H9 (cell line): ENCODE measurements around the gene UPK3B. TPM values are rescaled to one million over a fixed set of nuclear protein-coding genes. Genes with fewer than 3 reads are reported as not detected.
"Not testable (repeated sequence)": the region's sequence is repeated elsewhere in the genome, so short reads cannot be mapped to it uniquely, and the experiment has no call there.

Experiments used
- DNase-seq: peaks from one replicate; pipeline ENCODE4 v3.0.0-alpha.2; 2017
- H2AFZ ChIP-seq: one replicate; pipeline ENCODE4 v1.6.1; 2013; ENCODE audit warnings: mild to moderate bottlenecking, low read length, control low read depth, moderate library complexity
- H2AK5ac ChIP-seq: 2 replicates; pipeline ENCODE4 v1.6.1; 2013; ENCODE audit warnings: low read length, control low read depth, mixed read lengths; ENCODE audit not compliant: insufficient read length
- H2BK120ac ChIP-seq: one replicate; pipeline ENCODE4 v1.6.1; 2013; ENCODE audit warnings: low read depth, mild to moderate bottlenecking, low read length, control low read depth, inconsistent platforms; ENCODE audit not compliant: poor library complexity, severe bottlenecking
- H2BK12ac ChIP-seq: 2 replicates; pipeline ENCODE4 v1.6.1; 2013; ENCODE audit warnings: low read length, control low read depth, mixed read lengths, low read depth; ENCODE audit not compliant: insufficient read length
- H2BK15ac ChIP-seq: 2 replicates; pipeline ENCODE4 v1.6.1; 2013; ENCODE audit warnings: low read depth, low read length, control low read depth
- H2BK20ac ChIP-seq: one replicate; pipeline ENCODE4 v1.6.1; 2013; ENCODE audit warnings: low read depth, mild to moderate bottlenecking, low read length, control low read depth, inconsistent platforms; ENCODE audit not compliant: poor library complexity, severe bottlenecking
- H2BK5ac ChIP-seq: 2 replicates; pipeline ENCODE4 v1.6.1; 2013; ENCODE audit warnings: low read length, control low read depth, mixed read lengths; ENCODE audit not compliant: insufficient read length
- H3K14ac ChIP-seq: 2 replicates; pipeline ENCODE4 v1.6.1; 2013; ENCODE audit warnings: low read length, control low read depth; ENCODE audit not compliant: insufficient read depth
- H3K18ac ChIP-seq: 2 replicates; pipeline ENCODE4 v1.6.1; 2013; ENCODE audit warnings: low read depth, mild to moderate bottlenecking, mixed read lengths, low read length, control low read depth; ENCODE audit not compliant: insufficient read length
- H3K23ac ChIP-seq: 2 replicates; pipeline ENCODE4 v1.6.1; 2013; ENCODE audit warnings: low read length, control low read depth, mixed read lengths, low read depth; ENCODE audit not compliant: insufficient read length
- H3K23me2 ChIP-seq: 2 replicates; pipeline ENCODE4 v1.6.1; 2013; ENCODE audit warnings: low read depth, mild to moderate bottlenecking, mixed read lengths, low read length, control low read depth; ENCODE audit not compliant: insufficient read length, poor library complexity, severe bottlenecking
- H3K27ac ChIP-seq: 2 replicates; pipeline ENCODE4 v1.5.1; 2013; ENCODE audit warnings: low read length, control low read depth, mixed read lengths, low read depth; ENCODE audit not compliant: insufficient read length
- H3K27me3 ChIP-seq: 2 replicates; pipeline ENCODE4 v1.6.1; 2013; ENCODE audit warnings: low read length, control low read depth, inconsistent platforms; ENCODE audit not compliant: insufficient read depth
- H3K4ac ChIP-seq: 2 replicates; pipeline ENCODE4 v1.6.1; 2013; ENCODE audit warnings: low read depth, mild to moderate bottlenecking, control low read depth, inconsistent platforms, low read length, moderate library complexity
- H3K4me1 ChIP-seq: 2 replicates; pipeline ENCODE4 v1.6.1; 2013; ENCODE audit warnings: low read length, control low read depth, inconsistent platforms; ENCODE audit not compliant: insufficient read depth
- H3K4me2 ChIP-seq: 2 replicates; pipeline ENCODE4 v1.6.1; 2013; ENCODE audit warnings: low read length, control low read depth, mixed read lengths; ENCODE audit not compliant: insufficient read length, insufficient read depth
- H3K56ac ChIP-seq: 2 replicates; pipeline ENCODE4 v1.6.1; 2013; ENCODE audit warnings: low read depth, mild to moderate bottlenecking, mixed read lengths, low read length, control low read depth; ENCODE audit not compliant: insufficient read length
- H3K79me1 ChIP-seq: 2 replicates; pipeline ENCODE4 v1.6.1; 2013; ENCODE audit warnings: low read depth, mild to moderate bottlenecking, moderate library complexity, low read length, control low read depth, inconsistent platforms; ENCODE audit not compliant: insufficient read depth, poor library complexity, severe bottlenecking
- H3K79me2 ChIP-seq: 2 replicates; pipeline ENCODE4 v1.6.1; 2013; ENCODE audit warnings: low read length, control low read depth, inconsistent platforms; ENCODE audit not compliant: insufficient read depth
- H3K9ac ChIP-seq: 2 replicates; pipeline ENCODE4 v1.6.1; 2013; ENCODE audit warnings: low read length, control low read depth, mixed read lengths; ENCODE audit not compliant: insufficient read length; ENCODE audit errors: extremely low read depth
- H3K9me3 ChIP-seq: one replicate; pipeline ENCODE4 v1.6.1; 2013; ENCODE audit warnings: low read depth, low read length, inconsistent platforms; ENCODE audit not compliant: control insufficient read depth
- H3T11ph ChIP-seq: one replicate; pipeline ENCODE4 v1.6.1; 2013; ENCODE audit warnings: mild to moderate bottlenecking, low read length, control low read depth, inconsistent platforms
- H4K20me1 ChIP-seq: one replicate; pipeline ENCODE4 v1.6.1; 2013; ENCODE audit not compliant: control insufficient read depth, insufficient read length, insufficient read depth
- H4K5ac ChIP-seq: 2 replicates; pipeline ENCODE4 v1.6.1; 2013; ENCODE audit warnings: low read depth, mild to moderate bottlenecking, mixed read lengths, low read length, control low read depth; ENCODE audit not compliant: insufficient read length
- H4K8ac ChIP-seq: replicated peaks from 2 replicates; pipeline ENCODE4 v1.6.1; 2013; ENCODE audit warnings: low read length, control low read depth, mixed read lengths, low read depth; ENCODE audit not compliant: insufficient read length
- H4K91ac ChIP-seq: 2 replicates; pipeline ENCODE4 v1.6.1; 2013; ENCODE audit warnings: low read depth, mild to moderate bottlenecking, moderate library complexity, mixed read lengths, low read length, control low read depth; ENCODE audit not compliant: insufficient read length
- H3K27ac Mint-ChIP-seq, 3 experiments: 2 replicates in 2 of 3; 3 replicates in 1 of 3; pipeline ENCODE4 v1.8.0; 2020 to 2021; ENCODE audit warnings: mixed read lengths in 3 of 3, mild to moderate bottlenecking in 1 of 3, moderate library complexity in 1 of 3
- H3K27me3 Mint-ChIP-seq: 2 replicates; pipeline ENCODE4 v1.8.0; 2021; ENCODE audit warnings: low read depth, mild to moderate bottlenecking, moderate library complexity, mixed read lengths
- H3K36me3 Mint-ChIP-seq, 3 experiments: 2 replicates in 2 of 3; 3 replicates in 1 of 3; pipeline ENCODE4 v1.8.0; 2020 to 2021; ENCODE audit warnings: low read depth in 3 of 3, mixed read lengths in 3 of 3; ENCODE audit not compliant: insufficient read depth in 1 of 3
- H3K4me1 Mint-ChIP-seq, 2 experiments: 2 replicates each; pipeline ENCODE4 v1.8.0; 2020; ENCODE audit warnings: mixed read lengths in 2 of 2
- H3K4me3 Mint-ChIP-seq, 2 experiments: 2 replicates in 1 of 2; 3 replicates in 1 of 2; pipeline ENCODE4 v1.8.0; 2020 to 2021; ENCODE audit warnings: mild to moderate bottlenecking in 2 of 2, mixed read lengths in 2 of 2, moderate library complexity in 1 of 2
- H3K9me3 Mint-ChIP-seq, 2 experiments: 2 replicates in 1 of 2; 3 replicates in 1 of 2; pipeline ENCODE4 v1.8.0; 2020; ENCODE audit warnings: mild to moderate bottlenecking in 2 of 2, mixed read lengths in 2 of 2, moderate library complexity in 1 of 2
- WGBS: extraction: QIAGEN DNeasy Blood & Tissue Kit; methylation state at CpG from one replicate; pipeline ENCODE4 v1.1.7; 2013; ENCODE audit warnings: missing lambda C conversion rate, low lambda C conversion rate, mixed read lengths; ENCODE audit not compliant: insufficient read length; ENCODE audit errors: extremely low coverage; 5-methylcytosine and 5-hydroxymethylcytosine counted together
- total RNA-seq: library from RNA; stranded (reverse); gene quantifications from 2 replicates; pipeline ENCODE4 v1.2.1, GENCODE V29; 2021

UPK3B gene
- total RNA-seq, 1 experiment from 2014 or later, result 3.5 TPM

- not testable (repeated sequence) for H3K27ac ChIP-seq, H3K9me3 Mint-ChIP-seq, H3K79me1 ChIP-seq, H3K18ac ChIP-seq, H2BK120ac ChIP-seq, H2BK12ac ChIP-seq, H2BK20ac ChIP-seq, H2AK5ac ChIP-seq, H3K27me3 Mint-ChIP-seq, H4K5ac ChIP-seq, H4K20me1 ChIP-seq, H3K4me1 ChIP-seq, H3K4me1 Mint-ChIP-seq, H3K4me2 ChIP-seq, H4K8ac ChIP-seq, H2AFZ ChIP-seq, H3K4me3 Mint-ChIP-seq, H3K23ac ChIP-seq, H3K79me2 ChIP-seq, H3K9ac ChIP-seq, H3K27me3 ChIP-seq, H4K91ac ChIP-seq, H3K56ac ChIP-seq, H2BK15ac ChIP-seq, H3K9me3 ChIP-seq, H2BK5ac ChIP-seq, H3T11ph ChIP-seq, H3K23me2 ChIP-seq, H3K4ac ChIP-seq, H3K14ac ChIP-seq
- Mint-ChIP-seq H3K36me3 (peaks cover 0 to 25% (median 9%) of the 10 kb centered on the region in 3 experiments; a peak in 5 of 7 replicates), H3K27ac (peak overlapping the region in 2 of 3 experiments; percentile 46 to 80; a peak in 3 of 7 replicates)
- peak; percentile 16 for DNase-seq
- no CpG with 5 or more reads among the region's 33 CpGs for WGBS
Measured at GRCh38 chr7:76504351-76505167, 5.8 kb upstream of the UPK3B start.
